ENCODE data around the gene DNHD1. TPM values are rescaled to one million over a fixed set of nuclear protein-coding genes. Genes with fewer than 3 reads are reported as not detected.

DNHD1 gene
- total and polyA plus RNA-seq, 9 of the 15 experiments (the other 6 are each of a cell fraction or from before 2014, with no cell fraction given), result 0.82 to 9.7 (median 3.8) TPM

- TF ChIP-seq JUND (IDR thresholded peaks at IDR 0.05; ENCODE audit: borderline replicate concordance, low read depth, low read length) (peak; percentile 52; the same call in 1 of the 2 replicates), JUND (tag; IDR thresholded peaks at IDR 0.05; ENCODE audit: borderline replicate concordance, low read depth, low read length) (no peak; the same call in 1 of the 3 replicates), MAFK (IDR thresholded peaks at IDR 0.05; ENCODE audit: low read length) (no peak), SREBF1 (IDR thresholded peaks at IDR 0.05; ENCODE audit: borderline replicate concordance, low read depth, low read length) (no peak), CBX2 (IDR thresholded peaks at IDR 0.05; ENCODE audit: insufficient read depth, low read length, poor library complexity, severe bottlenecking) (no peak), RBM17 (IDR thresholded peaks at IDR 0.05; ENCODE audit: borderline replicate concordance, low read depth, low read length) (no peak), BDP1 (IDR thresholded peaks at IDR 0.05; ENCODE audit: insufficient read depth, insufficient read length) (no peak), RREB1 (CRISPR knock-in tag; IDR thresholded peaks at IDR 0.05) (no peak), POLR2AphosphoS2 (IDR thresholded peaks at IDR 0.05; ENCODE audit: low read length) (no peak), SPI1 (IDR thresholded peaks at IDR 0.05; ENCODE audit: borderline replicate concordance, low read depth, low read length) (no peak), RBM25 (IDR thresholded peaks at IDR 0.05; ENCODE audit: low read depth, low read length, severe bottlenecking) (no peak), PATZ1 (CRISPR knock-in tag; IDR thresholded peaks at IDR 0.05; ENCODE audit: borderline replicate concordance) (no peak), NUFIP1 (IDR thresholded peaks at IDR 0.05; ENCODE audit: partially characterized antibody) (no peak), ZBTB9 (CRISPR knock-in tag; IDR thresholded peaks at IDR 0.05) (no peak), PHB2 (IDR thresholded peaks at IDR 0.05; ENCODE audit: low read depth) (no peak), ZNF12 (CRISPR knock-in tag; IDR thresholded peaks at IDR 0.05) (no peak), ZBTB1 (CRISPR knock-in tag; IDR thresholded peaks at IDR 0.05; ENCODE audit: borderline replicate concordance, low read depth) (no peak), RUNX1 (IDR thresholded peaks at IDR 0.05; ENCODE audit: low read depth) (no peak), ZNF445 (CRISPR knock-in tag; IDR thresholded peaks at IDR 0.05; ENCODE audit: low read depth) (no peak)
Measured at GRCh38 chr11:6619004-6619745, 122.1 kb downstream of the DNHD1 start, which contains the start of gene TPP1 (continued).
